Fibroblast of villous mesenchyme (primary cell): ENCODE data around the gene PTH1R. TPM values are rescaled to one million over a fixed set of nuclear protein-coding genes. Genes with fewer than 3 reads are reported as not detected.

Experiments used
- DNase-seq: peaks from one replicate; pipeline ENCODE4 v3.0.0-alpha.2; 2010; ENCODE audit warnings: low read depth
- H3K4me3 ChIP-seq: 2 replicates; pipeline ENCODE4 v1.5.1; 2011; ENCODE audit warnings: low read depth, mild to moderate bottlenecking, low read length
- total RNA-seq: library from RNA; depleted of rRNA; stranded (reverse); fragments of >200 nt; gene quantifications from 2 replicates; pipeline ENCODE4 v1.2.3, GENCODE V29; 2012
- TF ChIP-seq, protein P1 (sequence below): IDR thresholded peaks from 2 replicates; pipeline ENCODE4 v1.5.1; 2012; ENCODE audit warnings: low read depth, mild to moderate bottlenecking, low read length; ENCODE audit not compliant: insufficient read depth

The PTH1R gene
- total RNA-seq, 1 donor, result 2.6 TPM

DNA sequence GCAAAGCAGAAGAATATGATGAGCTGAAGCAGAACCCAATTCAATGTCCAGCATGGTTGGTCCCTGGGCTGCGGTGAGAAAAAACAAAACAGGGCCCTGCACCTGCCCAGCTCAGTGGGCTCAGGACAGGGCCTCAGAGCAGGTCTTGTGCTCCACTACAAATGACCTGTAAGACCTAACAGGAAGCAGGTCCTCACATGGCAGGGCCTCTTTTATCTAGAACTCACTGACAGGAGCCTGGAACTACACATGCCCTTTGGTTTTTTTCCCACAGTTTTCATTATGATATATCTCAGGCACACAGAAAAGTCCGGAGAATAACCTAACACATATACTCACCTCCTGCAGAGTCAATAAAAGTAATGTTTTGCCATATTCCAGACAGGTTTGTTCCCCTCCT, 60.6 kb downstream of the PTH1R start:
- TF ChIP-seq, protein P1, sequence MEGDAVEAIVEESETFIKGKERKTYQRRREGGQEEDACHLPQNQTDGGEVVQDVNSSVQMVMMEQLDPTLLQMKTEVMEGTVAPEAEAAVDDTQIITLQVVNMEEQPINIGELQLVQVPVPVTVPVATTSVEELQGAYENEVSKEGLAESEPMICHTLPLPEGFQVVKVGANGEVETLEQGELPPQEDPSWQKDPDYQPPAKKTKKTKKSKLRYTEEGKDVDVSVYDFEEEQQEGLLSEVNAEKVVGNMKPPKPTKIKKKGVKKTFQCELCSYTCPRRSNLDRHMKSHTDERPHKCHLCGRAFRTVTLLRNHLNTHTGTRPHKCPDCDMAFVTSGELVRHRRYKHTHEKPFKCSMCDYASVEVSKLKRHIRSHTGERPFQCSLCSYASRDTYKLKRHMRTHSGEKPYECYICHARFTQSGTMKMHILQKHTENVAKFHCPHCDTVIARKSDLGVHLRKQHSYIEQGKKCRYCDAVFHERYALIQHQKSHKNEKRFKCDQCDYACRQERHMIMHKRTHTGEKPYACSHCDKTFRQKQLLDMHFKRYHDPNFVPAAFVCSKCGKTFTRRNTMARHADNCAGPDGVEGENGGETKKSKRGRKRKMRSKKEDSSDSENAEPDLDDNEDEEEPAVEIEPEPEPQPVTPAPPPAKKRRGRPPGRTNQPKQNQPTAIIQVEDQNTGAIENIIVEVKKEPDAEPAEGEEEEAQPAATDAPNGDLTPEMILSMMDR, result no peak
- H3K4me3 ChIP-seq, result no peak overlapping the region
- DNase-seq, result no peak

DNA sequence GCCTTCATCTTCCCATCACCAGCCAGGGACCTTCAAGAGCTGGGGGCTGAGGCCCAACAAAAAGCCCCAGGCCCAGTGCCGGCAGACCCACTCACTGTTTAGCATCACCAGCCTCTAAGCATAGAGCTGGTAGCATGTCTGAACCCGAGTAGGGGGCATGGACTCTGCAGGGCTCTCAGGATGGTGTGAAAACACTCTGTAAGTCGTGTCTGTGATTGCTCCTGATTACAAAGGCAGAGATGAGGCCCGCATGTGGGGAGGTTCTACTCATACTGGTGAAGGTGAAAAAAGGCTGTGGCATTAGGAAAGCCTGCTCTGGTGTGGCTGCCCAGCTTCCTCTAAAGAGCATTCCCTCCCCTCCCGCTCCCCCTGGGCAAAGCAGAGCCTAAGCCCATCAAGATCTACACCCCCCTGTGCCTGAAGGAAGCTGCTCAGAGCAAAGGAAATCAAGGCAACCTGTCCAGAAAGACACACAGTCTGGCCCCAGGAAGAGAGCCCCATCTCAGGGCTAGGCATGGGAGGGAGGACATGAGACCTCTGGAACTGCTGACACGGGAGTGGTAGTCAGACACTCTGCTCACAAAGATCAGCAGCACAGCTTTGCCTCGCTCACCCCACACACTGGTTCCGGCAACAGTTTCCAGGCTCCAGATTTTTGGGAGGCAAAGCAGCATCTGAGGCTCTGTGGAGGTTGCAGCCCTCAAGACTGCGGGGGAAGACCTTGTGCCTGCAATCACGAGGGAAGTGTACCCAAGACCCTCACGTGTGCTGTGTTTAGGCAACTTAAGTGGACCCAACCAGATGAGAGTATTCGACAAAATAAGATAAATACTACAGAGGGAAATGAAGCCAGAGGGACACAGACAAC, 62.3 kb downstream of the PTH1R start:
- H3K4me3 ChIP-seq, result no peak overlapping the region
- TF ChIP-seq, protein P1, result no peak
- no peak for DNase-seq

DNA sequence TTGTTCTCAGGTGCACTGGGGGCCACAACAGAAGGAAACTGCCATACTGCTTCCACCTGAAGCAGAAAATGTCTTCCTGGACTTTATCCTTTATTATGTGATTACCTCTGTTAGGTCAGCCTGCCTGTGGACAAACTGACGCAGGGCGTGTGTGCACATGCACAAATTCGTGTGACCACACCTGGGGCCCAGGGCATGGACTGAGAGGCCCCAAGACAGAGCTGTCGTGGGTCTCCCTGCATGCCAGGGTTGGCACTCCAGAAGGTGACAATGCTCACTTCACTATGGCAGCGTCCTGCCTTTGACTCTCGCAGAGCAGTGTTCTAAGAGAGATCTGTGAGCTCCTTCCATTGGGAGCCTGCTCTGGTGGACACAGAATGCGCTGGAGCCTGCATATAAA, 64.6 kb downstream of the PTH1R start:
- DNase-seq, result no peak
- TF ChIP-seq, protein P1, result no peak
- H3K4me3 ChIP-seq, result no peak overlapping the region

DNA sequence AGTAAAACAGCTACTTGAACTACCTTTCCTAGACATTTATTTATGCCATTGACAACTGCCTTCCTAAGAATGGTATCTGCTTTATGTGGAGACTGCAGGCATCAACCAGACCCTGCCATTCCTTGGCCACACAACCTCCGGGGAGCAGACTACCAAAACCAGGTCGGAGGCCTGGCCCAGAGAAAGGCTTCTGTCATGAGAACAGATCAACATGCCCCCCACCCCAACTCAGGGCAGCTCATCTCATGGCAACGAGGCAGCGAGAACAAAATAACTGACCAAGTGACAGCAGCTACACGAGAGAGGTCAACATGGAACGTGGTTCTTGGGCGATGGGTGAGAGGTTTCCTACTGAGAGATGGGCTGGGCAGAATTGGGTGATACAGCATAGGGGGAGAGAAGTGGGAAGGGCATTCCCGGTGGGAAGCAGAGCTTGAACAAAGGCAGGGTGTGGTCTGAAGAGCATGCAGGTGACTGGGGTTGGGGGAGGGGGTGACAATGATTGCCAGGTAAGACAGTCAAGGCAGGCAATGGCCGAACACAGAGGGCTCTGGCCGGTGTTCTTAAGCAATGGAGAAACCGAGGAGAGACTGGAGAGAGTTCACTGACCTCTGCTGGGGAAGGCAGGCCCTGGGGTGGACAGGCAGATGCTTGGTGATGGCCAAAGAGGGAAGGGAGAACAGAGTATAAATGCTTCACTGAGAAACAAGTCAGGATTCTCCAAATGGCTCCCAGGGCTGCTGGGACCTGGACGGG, 65.1 kb downstream of the PTH1R start:
- TF ChIP-seq, protein P1, result no peak
- H3K4me3 ChIP-seq, result no peak overlapping the region
- DNase-seq, result no peak

DNA sequence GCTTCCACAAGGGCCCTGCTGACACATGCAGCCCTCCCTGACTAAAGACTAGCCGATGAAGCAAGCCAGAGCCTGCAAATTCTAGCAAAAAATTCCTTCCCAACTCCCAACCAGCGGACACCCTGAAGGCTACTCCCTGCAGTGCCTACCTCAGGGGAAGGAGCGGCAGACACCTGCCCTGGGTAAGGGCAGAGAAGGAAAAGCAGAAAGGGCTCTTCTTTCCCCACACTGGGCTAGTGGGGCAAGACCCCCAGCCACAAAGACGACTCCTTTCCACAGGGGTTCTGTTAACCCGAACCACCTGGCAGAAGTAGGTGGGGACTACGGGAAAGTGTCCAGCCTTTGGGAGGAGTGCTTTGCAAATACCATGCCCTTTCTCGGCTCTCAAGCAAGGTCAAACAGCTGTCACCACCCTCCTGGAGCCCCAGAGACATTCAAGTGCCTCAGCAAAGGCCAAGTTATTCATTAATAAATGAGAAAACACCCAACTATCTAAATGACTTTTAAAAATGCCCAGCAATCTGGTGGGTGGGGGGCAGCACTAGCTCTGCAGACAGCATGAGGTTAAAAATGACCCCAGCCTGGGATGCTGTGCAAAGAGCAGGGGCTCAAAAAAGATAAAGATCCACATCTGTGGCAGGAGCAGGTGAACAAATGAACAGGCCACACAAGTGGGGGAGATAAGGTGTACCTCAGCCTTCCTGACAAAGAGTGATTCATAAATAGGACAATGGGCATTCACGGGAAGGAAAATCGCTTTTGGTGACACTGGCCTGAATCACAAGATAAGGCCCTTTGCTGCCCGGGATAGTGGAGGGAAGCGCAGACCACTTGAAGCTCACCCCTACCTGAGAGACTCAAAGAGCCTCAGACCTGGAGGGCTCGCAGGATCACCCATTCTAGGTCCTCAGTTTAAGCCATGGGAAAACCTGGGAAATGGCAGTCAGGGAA, 66.0 kb downstream of the PTH1R start:
- no peak overlapping the region for H3K4me3 ChIP-seq
- no peak for DNase-seq
- TF ChIP-seq, protein P1, result no peak

DNA sequence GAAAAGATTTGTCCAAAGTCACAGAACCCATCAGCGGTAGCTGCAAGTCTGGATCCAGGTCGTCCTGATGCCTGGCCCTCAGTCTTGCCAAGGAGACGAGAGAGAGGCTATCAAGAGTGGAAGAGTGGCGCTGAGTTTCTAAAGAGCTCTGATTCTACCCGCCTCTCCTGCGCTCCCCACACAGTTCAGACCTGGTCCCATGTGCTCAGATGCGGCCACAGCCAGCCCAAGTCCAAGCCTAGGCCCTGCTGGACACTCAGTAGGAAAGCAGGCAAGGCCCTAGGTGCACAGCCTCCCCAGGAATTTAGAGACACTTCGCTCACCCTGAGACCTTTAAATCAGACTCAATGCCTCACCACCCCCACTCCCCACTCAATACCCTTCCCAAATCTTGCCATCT, 66.7 kb downstream of the PTH1R start:
- TF ChIP-seq, protein P1, result no peak
- DNase-seq, result no peak
- H3K4me3 ChIP-seq, result no peak overlapping the region
